AG09309 (cell line): ENCODE data around the gene RERE.

ENCODE experiments used
- DNase-seq: peaks from one replicate; pipeline ENCODE4 v3.0.0-alpha.2; 2010; ENCODE audit warnings: low read depth
- H3K4me3 ChIP-seq: 2 replicates; pipeline ENCODE4 v1.5.1; 2011; ENCODE audit warnings: mild to moderate bottlenecking, low read depth, low read length, moderate library complexity; ENCODE audit not compliant: control insufficient read depth
- TF ChIP-seq, protein P1 (sequence below): IDR thresholded peaks from 2 replicates; pipeline ENCODE4 v1.5.1; 2011; ENCODE audit warnings: mild to moderate bottlenecking, low read depth, low read length, inconsistent platforms; ENCODE audit not compliant: insufficient read depth, control insufficient read depth; ENCODE audit errors: missing control alignments

Gene RERE

DNA sequence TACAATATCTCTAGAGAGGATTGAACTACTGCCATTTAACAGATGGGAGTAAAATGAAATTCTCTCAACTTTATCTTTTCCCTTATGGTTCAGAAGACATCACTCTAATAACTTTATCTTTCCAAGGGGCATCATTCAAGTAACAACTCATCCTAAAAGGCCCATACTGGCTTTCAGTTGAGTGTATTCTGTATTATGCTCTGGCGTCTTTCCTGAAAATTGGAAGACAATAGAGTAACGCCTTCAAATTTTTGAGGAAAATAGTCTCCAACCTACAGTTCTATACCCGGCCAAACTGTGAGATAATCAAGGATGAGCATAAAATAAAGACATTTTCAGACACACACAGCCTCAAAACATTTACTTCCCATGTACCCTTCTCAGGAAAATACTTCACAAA lies 103.3 kb downstream of the RERE start:
- TF ChIP-seq, protein P1, sequence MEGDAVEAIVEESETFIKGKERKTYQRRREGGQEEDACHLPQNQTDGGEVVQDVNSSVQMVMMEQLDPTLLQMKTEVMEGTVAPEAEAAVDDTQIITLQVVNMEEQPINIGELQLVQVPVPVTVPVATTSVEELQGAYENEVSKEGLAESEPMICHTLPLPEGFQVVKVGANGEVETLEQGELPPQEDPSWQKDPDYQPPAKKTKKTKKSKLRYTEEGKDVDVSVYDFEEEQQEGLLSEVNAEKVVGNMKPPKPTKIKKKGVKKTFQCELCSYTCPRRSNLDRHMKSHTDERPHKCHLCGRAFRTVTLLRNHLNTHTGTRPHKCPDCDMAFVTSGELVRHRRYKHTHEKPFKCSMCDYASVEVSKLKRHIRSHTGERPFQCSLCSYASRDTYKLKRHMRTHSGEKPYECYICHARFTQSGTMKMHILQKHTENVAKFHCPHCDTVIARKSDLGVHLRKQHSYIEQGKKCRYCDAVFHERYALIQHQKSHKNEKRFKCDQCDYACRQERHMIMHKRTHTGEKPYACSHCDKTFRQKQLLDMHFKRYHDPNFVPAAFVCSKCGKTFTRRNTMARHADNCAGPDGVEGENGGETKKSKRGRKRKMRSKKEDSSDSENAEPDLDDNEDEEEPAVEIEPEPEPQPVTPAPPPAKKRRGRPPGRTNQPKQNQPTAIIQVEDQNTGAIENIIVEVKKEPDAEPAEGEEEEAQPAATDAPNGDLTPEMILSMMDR: no peak
- H3K4me3 ChIP-seq: no peak overlapping the region
- no peak for DNase-seq

DNA sequence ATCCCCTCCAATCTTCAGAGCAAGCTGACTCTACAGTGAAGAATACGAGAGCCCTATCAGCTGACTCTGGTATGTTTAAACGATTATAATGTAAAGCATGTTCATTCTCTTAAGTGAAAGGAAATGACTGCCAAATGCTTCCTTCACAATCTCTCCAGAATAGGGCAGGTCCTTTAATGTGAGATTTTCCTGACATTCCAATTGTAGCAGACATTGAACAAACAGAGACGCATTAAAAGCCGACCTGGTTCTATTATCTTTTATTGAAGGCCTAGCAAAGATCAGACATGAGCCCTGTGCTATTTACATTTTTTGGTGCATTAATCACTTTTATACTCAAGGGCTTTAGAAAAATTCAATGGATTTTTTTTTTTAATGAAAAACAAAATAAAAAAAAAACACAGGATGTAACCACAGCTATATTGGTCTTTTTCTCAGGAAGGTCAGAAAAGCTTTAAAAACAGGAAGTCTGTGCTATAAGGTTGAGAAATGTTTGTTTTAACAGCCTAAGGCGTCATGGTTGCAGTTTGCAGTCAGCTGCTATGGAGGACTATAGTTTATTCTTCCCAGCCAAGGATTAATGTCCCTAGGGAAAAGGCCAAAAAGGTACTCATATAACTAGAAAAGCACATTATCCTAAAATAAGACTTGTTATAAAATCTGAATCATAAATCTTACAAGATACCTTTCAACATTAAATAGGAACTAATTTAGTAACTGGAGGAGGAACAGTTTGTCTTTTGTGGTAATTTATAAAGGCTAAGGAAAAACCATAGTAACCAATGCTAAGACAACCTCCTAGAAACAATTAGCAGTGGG lies 104.8 kb downstream of the RERE start:
- peak; percentile 86 for DNase-seq
- H3K4me3 ChIP-seq: no peak overlapping the region
- TF ChIP-seq, protein P1: no peak

DNA sequence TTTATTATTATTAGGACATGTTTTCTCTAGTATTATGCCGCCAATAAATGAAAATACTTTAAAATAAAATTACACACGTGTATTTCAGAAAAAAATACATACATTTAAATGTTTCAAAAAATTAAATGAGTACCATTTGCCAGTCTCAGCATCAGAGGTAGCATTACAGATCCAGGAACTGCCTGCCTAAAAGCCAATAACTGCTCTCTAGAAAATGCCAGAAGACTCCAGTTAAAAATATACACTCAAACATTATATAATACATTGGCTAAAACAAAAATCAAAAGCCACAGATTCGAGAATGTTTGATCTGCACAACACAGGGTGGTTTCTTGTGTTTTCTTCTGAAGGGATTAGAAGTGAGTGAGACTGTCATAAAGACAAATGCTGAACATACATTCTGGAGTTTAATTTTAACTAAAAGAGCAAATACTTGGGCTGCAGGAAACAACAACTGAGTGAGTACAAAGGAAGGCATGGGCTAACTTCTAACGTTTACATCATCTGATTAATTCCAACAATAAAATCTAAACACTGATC lies 105.5 kb downstream of the RERE start:
- TF ChIP-seq, protein P1: no peak
- DNase-seq: no peak
- H3K4me3 ChIP-seq: no peak overlapping the region

DNA sequence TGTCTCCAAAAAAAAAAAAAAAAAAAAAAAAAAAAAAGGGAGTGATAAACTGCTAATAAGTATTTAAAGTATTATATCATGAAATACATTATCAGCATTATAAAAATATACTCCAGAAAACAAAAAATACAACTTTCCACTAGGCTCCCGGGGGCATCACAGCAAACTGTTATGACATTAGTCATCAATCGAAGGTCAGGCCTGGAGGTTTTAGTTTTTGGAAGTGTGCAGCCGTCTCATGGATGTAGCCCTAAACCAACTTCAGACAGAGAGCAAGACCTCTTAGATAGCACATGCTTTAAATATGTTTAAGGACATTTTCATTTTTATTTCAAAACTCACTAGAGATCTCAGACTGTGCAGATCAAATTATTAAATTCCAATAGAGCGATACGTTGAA lies 106.3 kb downstream of the RERE start:
- TF ChIP-seq, protein P1: no peak
- no peak overlapping the region for H3K4me3 ChIP-seq
- DNase-seq: no peak

DNA sequence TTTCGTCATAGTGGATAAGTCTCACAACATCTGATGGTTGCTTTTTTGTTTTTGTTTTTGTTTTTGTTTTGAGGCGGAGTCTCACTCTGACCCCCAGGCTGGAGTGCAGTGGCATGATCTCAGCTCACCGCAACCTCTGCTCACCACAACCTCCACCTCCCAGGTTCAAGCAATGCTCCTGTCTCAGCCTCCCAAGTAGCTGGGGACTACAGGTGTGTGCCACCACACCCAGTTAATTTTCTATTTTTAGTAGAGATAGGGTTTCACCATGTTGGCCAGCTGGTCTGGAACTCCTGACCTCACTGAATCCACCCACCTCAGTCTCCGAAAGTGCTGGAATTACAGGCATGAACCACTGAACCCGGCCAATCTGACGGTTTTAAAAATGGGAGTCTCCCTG lies 109.2 kb downstream of the RERE start:
- TF ChIP-seq, protein P1: no peak
- H3K4me3 ChIP-seq: no peak overlapping the region
- DNase-seq: no peak

DNA sequence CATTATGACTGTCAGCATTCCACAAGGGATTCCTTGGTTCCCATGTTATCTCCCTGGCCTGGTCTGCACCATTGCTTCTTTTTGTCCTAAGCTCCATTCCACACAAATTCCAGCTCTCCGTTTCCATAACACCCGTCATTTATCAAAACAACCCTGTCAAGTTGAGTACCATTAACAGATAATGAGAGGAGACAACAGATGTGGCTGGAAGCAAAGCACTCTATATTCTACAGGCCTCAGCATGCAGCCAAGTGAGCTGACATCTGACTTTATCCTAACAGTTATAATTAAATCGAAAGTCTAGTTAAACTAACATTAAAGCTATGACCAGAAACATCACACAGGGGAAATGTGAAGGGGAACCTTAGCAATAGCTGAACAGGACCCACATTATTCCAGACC lies 110.4 kb downstream of the RERE start:
- DNase-seq: no peak
- H3K4me3 ChIP-seq: no peak overlapping the region
- TF ChIP-seq, protein P1: no peak
